AG09319 (cell line): ENCODE measurements around the gene LOXHD1.

Experiments
- DNase-seq: peaks from one replicate; pipeline ENCODE4 v3.0.0-alpha.2; 2010; ENCODE audit warnings: low read depth; ENCODE audit errors: extremely low read depth
- CTCF ChIP-seq: IDR thresholded peaks from 2 replicates; pipeline ENCODE4 v1.5.1; 2011; ENCODE audit warnings: low read depth, mild to moderate bottlenecking, inconsistent platforms, low read length, moderate library complexity

LOXHD1 gene

GRCh38 chr18:46550609-46551008 lies 106.4 kb downstream of the LOXHD1 start:
- no peak for DNase-seq
- TF ChIP-seq CTCF, result no peak

- DNase-seq, result no peak
- TF ChIP-seq CTCF, result no peak
Observed at GRCh38 chr18:46547520-46547919, 109.5 kb downstream of the LOXHD1 start.

- no peak for TF ChIP-seq CTCF
- no peak for DNase-seq
Observed at GRCh38 chr18:46546111-46546640, 110.8 kb downstream of the LOXHD1 start.

GRCh38 chr18:46542545-46542944 lies 114.5 kb downstream of the LOXHD1 start:
- no peak for DNase-seq
- no peak for TF ChIP-seq CTCF

- DNase-seq, result no peak
- TF ChIP-seq CTCF, result no peak
Observed at GRCh38 chr18:46541626-46542189, 115.3 kb downstream of the LOXHD1 start.

GRCh38 chr18:46538376-46538775 lies 118.6 kb downstream of the LOXHD1 start:
- DNase-seq, result no peak
- TF ChIP-seq CTCF, result no peak

GRCh38 chr18:46536215-46536874 lies 120.7 kb downstream of the LOXHD1 start:
- TF ChIP-seq CTCF, result no peak
- no peak for DNase-seq
